ENCODE results near the gene CHPF2. TPM values are rescaled to one million over a fixed set of nuclear protein-coding genes. Genes with fewer than 3 reads are reported as not detected.

The CHPF2 gene
- total RNA-seq, 2 donors from 2014 or later, result 36.2 to 42.7 TPM

GRCh38 chr7:151194188-151194587, 38.1 kb upstream of the CHPF2 start:
- no peak overlapping the region for H3K9ac ChIP-seq (ENCODE audit: low read depth in 2 of 2, low read length in 2 of 2)
- H3K27ac ChIP-seq, result no peak overlapping the region
- intact Hi-C loops (cut with DNase I), result no loop called here
- H3K36me3 ChIP-seq, result no peaks in the 10 kb centered on the region
- H3K4me1 ChIP-seq, result no peaks in the 10 kb centered on the region
- no peak for TF ChIP-seq CTCF (IDR thresholded peaks at IDR 0.05)
- no peak overlapping the region for H3K4me3 ChIP-seq
- no peaks in the 10 kb centered on the region for H3K27me3 ChIP-seq
- no peaks in the 10 kb centered on the region for H3K9me3 ChIP-seq
- no peak for DNase-seq

- Histone ChIP-seq H3K27me3 (no peaks in the 10 kb centered on the region), H3K4me1 (no peaks in the 10 kb centered on the region), H3K9me3 (no peaks in the 10 kb centered on the region), H3K9ac (ENCODE audit: low read depth in 2 of 2, low read length in 2 of 2) (no peak overlapping the region), H3K27ac (no peak overlapping the region), H3K36me3 (no peaks in the 10 kb centered on the region), H3K4me3 (no peak overlapping the region)
- TF ChIP-seq CTCF (IDR thresholded peaks at IDR 0.05), result no peak
- intact Hi-C loops (cut with DNase I), result no loop called here
- no peak for DNase-seq
These were observed 36.5 kb upstream of the CHPF2 start for GRCh38 chr7:151195616-151196450.

GRCh38 chr7:151197932-151198331, 34.4 kb upstream of the CHPF2 start:
- no peak overlapping the region for H3K27ac ChIP-seq
- no peaks in the 10 kb centered on the region for H3K4me1 ChIP-seq
- no peak overlapping the region for H3K4me3 ChIP-seq
- no peaks in the 10 kb centered on the region for H3K27me3 ChIP-seq
- no peaks in the 10 kb centered on the region for H3K9me3 ChIP-seq
- DNase-seq, result no peak
- no peaks in the 10 kb centered on the region for H3K36me3 ChIP-seq
- intact Hi-C loops (cut with DNase I), result no loop called here
- H3K9ac ChIP-seq (ENCODE audit: low read depth in 2 of 2, low read length in 2 of 2), result no peak overlapping the region
- TF ChIP-seq CTCF (IDR thresholded peaks at IDR 0.05), result no peak

- Histone ChIP-seq H3K27ac (no peak overlapping the region), H3K27me3 (no peaks in the 10 kb centered on the region), H3K9me3 (no peaks in the 10 kb centered on the region), H3K9ac (ENCODE audit: low read depth in 2 of 2, low read length in 2 of 2) (no peak overlapping the region), H3K4me3 (no peak overlapping the region), H3K4me1 (no peaks in the 10 kb centered on the region), H3K36me3 (no peaks in the 10 kb centered on the region)
- DNase-seq, result no peak
- no peak for TF ChIP-seq CTCF (IDR thresholded peaks at IDR 0.05)
- intact Hi-C loops (cut with DNase I), result no loop called here
These were observed 33.1 kb upstream of the CHPF2 start for GRCh38 chr7:151198945-151199848.

- Histone ChIP-seq H3K9me3 (no peaks in the 10 kb centered on the region), H3K27me3 (no peaks in the 10 kb centered on the region), H3K27ac (no peak overlapping the region), H3K9ac (ENCODE audit: low read depth in 2 of 2, low read length in 2 of 2) (no peak overlapping the region), H3K36me3 (no peaks in the 10 kb centered on the region), H3K4me1 (no peaks in the 10 kb centered on the region), H3K4me3 (no peak overlapping the region)
- DNase-seq, result no peak
- intact Hi-C loops (cut with DNase I), result no loop called here
- TF ChIP-seq CTCF (IDR thresholded peaks at IDR 0.05), result no peak
These were observed 30.9 kb upstream of the CHPF2 start for GRCh38 chr7:151201344-151201743.

Data from colonic mucosa (tissue), 4 donors.